Aorta (tissue), 5 donors: ENCODE data around the gene TMUB1. TPM values are rescaled to one million over a fixed set of nuclear protein-coding genes. Genes with fewer than 3 reads are reported as not detected.

Source experiments
- ATAC-seq: fragments of 200-7000 bp; cut with Tn5 transposase; one replicate; pipeline ENCODE4 v1.9.1; 2022; ENCODE audit warnings: moderate library complexity; ENCODE audit not compliant: low FRiP score
- DNase-seq, 2 donors: peaks; one replicate each; pipeline ENCODE4 v3.0.0-alpha.2; 2020
- H3K27ac ChIP-seq, 2 donors: one replicate each; pipeline ENCODE4 v1.5.1; 2013; ENCODE audit warnings: low read length in 2 of 2, mild to moderate bottlenecking in 2 of 2, moderate library complexity in 2 of 2, control low read depth in 1 of 2, inconsistent platforms in 1 of 2, low read depth in 1 of 2
- H3K27me3 ChIP-seq, 2 donors: one replicate each; pipeline ENCODE4 v1.6.1; 2013; ENCODE audit warnings: control low read depth in 1 of 2, low read length in 1 of 2, mild to moderate bottlenecking in 1 of 2, moderate library complexity in 1 of 2; ENCODE audit not compliant: insufficient read depth in 2 of 2, control insufficient read depth in 1 of 2
- H3K36me3 ChIP-seq, 2 donors: one replicate each; pipeline ENCODE4 v1.6.1; 2013; ENCODE audit warnings: control low read depth in 1 of 2, low read length in 1 of 2, mild to moderate bottlenecking in 1 of 2; ENCODE audit not compliant: insufficient read depth in 2 of 2, control insufficient read depth in 1 of 2
- H3K4me1 ChIP-seq, 2 donors: one replicate each; pipeline ENCODE4 v1.6.1; 2013; ENCODE audit warnings: low read length in 2 of 2, control low read depth in 1 of 2, mild to moderate bottlenecking in 1 of 2, moderate library complexity in 1 of 2; ENCODE audit not compliant: insufficient read depth in 2 of 2, control insufficient read depth in 1 of 2
- H3K4me3 ChIP-seq, 2 donors: one replicate each; pipeline ENCODE4 v1.5.1; 2013; ENCODE audit warnings: low read length in 2 of 2, control low read depth in 1 of 2, mild to moderate bottlenecking in 1 of 2
- H3K9me3 ChIP-seq: one replicate; pipeline ENCODE4 v1.6.1; 2013; ENCODE audit warnings: mild to moderate bottlenecking, low read length; ENCODE audit not compliant: control insufficient read depth
- WGBS, 2 donors: extraction: QIAGEN DNeasy Blood & Tissue Kit; methylation state at CpG; one replicate each; pipeline ENCODE4 v1.1.7; 2013; 5-methylcytosine and 5-hydroxymethylcytosine counted together
- intact Hi-C, 2 donors: fragments of 100-400 bp; cut with DNase I; formaldehyde crosslinking; loops; one replicate each; pipeline versions ENCODE4 v1.14.2 to v1.15.0; 2022
- polyA plus RNA-seq, 2 donors: library from polyadenylated mRNA; stranded (reverse); fragments of 200-250 nt; gene quantifications; one replicate each; pipeline ENCODE4 v1.2.3, GENCODE V29; 2013
- total RNA-seq, 2 donors: library from RNA; stranded (reverse); fragmentation: NEBNext Ultra II Directional; extraction: Animal tissue kit (Norgen Biotek cat#: 25700); gene quantifications; one replicate each; pipeline ENCODE4 v1.2.1, GENCODE V29; 2021
- donor health status: healthy with polysubstance abuse.
- donor health status: Bipolar disorder and iron deficiency.
- donor health status: DM: no; HTN: no; CAD: no.
- donor health status: DM: no; HTN: no; CAD: no.
- donor health status: DM: yes; HTN: yes; CAD: no.

TMUB1 gene
- total and polyA plus RNA-seq, 4 donors, result 19.0 to 72.4 (median 33.3) TPM

DNA sequence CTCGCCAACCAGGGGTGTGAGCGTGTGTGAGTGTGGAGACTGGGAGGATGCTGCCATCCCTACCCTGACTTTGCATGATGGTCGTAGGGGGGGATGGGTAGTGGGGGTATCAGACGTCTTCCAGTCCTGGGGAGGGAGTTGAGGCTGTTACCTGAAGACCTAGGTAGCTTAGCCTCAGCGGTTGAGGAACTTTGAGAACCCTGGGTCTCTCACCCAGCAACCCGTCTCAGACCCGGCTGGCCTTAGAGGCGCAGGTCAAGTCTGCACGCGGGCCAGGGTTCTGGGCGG lies 21.2 kb downstream of the TMUB1 start:
- Histone ChIP-seq H3K4me1 (no peaks in the 10 kb centered on the region), H3K4me3 (no peak overlapping the region)

DNA sequence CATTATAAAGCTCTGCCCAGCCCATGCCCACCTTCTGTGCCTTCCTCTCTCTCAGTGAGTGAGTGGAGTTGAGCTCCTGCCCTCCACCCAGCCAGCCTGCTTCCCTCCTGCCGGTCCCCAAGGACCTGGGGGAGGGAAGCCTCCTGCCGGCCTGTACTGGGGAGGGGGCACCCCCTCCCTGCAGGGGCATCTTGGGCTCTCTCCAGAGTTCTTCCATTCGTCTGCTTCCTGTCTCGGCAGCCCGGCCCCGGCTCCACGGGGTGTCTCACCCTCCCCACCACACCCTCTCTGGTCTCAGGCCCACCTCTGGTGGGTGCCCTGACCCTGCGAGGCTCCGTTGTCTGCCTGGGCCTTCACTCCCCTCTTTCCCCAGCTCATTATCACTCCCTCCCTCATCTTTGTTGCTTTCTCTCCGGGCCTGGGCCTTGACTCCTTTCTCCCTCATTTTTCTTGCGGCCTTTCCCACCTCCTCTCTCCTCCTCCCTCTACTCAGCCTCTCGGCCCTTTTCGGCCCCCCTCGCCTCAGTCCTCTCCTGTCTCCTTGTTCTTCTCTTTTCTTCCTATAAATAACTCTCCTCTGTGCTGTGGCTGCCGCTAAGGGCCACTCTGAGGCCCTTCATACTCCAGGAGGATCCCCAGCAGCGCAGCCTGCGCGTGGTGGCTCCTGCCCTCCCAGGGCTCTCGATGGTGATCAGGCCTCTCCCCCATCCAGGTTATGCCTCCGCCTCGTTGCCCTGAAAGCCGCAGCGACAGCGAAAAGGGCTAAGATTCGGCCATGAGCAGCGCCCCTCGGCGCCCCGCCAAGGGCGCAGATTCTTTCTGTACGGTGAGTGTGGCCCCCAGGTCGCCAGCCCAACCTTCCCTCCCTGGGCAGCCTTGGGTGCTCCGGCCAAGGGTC lies 21.8 kb downstream of the TMUB1 start:
- Histone ChIP-seq H3K27me3 (no peaks in the 10 kb centered on the region), H3K4me3 (no peak overlapping the region), H3K4me1 (no peaks in the 10 kb centered on the region), H3K27ac (no peak overlapping the region), H3K36me3 (no peaks in the 10 kb centered on the region), H3K9me3 (no peaks in the 10 kb centered on the region)
- intact Hi-C loops, result loop anchor here in 1 of 2 donors (1.0 kb wide), 1 partner anchor 19 kb away; the partner anchor contains the start of gene FASTK
- ATAC-seq, result no peak
- WGBS, 2 donors, result 44 to 49% methylated on average over 33 of the region's 33 CpGs
- DNase-seq, result no peak

More for the DNA sequence above, 21.2 kb downstream of the TMUB1 start:
- WGBS, 2 donors, result 51 to 62% methylated on average over 10 to 11 of the region's 11 CpGs
- ATAC-seq (no peak), DNase-seq (no peak)
- Histone ChIP-seq H3K27me3 (no peaks in the 10 kb centered on the region), H3K27ac (no peak overlapping the region), H3K36me3 (no peaks in the 10 kb centered on the region), H3K9me3 (no peaks in the 10 kb centered on the region)
- intact Hi-C loops, result no loop called here

DNA sequence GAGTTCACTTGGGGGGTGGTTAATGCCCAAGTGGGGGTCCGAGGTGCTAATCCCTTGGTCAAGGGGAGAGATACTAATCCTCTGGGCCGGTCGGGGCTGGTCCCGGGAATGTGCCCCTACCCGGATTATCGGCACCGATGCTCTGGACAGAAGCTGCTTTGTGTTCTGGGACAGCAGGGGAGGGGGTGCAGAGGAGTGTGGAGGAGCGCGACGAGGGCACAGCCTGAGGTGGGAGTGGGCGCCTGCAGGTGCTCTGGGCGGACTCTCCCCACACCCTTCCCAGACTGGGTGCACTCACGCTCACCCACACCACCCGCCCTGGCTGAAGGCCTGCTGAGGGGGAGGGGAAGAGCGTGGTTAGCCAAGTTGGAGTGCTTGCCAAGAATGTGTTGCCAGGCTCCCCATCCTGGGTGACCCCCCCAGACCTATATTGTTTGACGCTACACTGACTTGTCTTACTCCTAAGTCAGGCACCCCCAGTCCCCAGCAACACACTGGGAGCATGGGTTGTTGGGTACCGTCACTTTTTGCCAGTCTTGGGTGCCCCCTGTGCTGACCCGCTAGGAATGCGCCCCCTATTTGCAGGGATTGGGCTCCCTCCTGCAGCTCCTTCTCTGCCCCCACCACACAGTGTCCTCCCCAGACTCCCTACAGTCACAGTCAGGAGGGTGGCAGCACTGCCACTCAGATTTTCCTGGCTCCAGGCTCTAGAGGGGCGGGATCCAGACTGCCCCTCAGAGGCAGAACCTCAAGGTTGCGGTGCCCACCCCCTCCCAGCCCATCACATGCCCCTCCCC lies 22.7 kb downstream of the TMUB1 start:
- Histone ChIP-seq H3K4me3 (peak overlapping the region; percentile 57 to 75), H3K36me3 (no peaks in the 10 kb centered on the region), H3K27me3 (no peaks in the 10 kb centered on the region), H3K9me3 (no peaks in the 10 kb centered on the region), H3K4me1 (no peaks in the 10 kb centered on the region), H3K27ac (no peak overlapping the region)
- DNase-seq (peak in 1 of 2 donors; percentile 85), ATAC-seq (no peak)
- 3% methylated on average over 21 of the region's 21 CpGs for WGBS, 2 donors
- intact Hi-C loops, result loop anchor here in 1 of 2 donors (1.0 kb wide), 1 partner anchor 20 kb away; the partner anchor contains the start of gene FASTK

DNA sequence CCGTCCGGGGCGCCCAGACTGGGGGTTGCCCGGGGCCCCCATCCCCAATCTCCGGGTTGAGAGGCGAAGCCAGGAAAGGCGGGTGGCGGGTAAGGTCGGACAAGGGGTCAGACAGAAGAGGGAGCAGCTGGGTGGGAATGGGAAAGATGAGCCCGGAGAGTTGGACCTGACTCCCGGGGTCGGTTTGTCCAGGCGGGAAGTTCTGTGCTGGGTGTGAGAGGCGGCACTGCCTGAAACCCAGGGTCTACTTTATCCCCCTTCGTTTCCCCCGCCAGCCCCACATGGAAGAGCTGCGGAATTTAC lies 23.2 kb downstream of the TMUB1 start:
- intact Hi-C loops, result no loop called here
- Histone ChIP-seq H3K9me3 (no peaks in the 10 kb centered on the region), H3K36me3 (no peaks in the 10 kb centered on the region), H3K27ac (no peak overlapping the region), H3K4me3 (peak overlapping the region; percentile 57 to 75), H3K4me1 (no peaks in the 10 kb centered on the region), H3K27me3 (no peaks in the 10 kb centered on the region)
- ATAC-seq (no peak), DNase-seq (no peak)
- WGBS, 2 donors, result 0 to 1% methylated on average over 16 to 17 of the region's 17 CpGs

DNA sequence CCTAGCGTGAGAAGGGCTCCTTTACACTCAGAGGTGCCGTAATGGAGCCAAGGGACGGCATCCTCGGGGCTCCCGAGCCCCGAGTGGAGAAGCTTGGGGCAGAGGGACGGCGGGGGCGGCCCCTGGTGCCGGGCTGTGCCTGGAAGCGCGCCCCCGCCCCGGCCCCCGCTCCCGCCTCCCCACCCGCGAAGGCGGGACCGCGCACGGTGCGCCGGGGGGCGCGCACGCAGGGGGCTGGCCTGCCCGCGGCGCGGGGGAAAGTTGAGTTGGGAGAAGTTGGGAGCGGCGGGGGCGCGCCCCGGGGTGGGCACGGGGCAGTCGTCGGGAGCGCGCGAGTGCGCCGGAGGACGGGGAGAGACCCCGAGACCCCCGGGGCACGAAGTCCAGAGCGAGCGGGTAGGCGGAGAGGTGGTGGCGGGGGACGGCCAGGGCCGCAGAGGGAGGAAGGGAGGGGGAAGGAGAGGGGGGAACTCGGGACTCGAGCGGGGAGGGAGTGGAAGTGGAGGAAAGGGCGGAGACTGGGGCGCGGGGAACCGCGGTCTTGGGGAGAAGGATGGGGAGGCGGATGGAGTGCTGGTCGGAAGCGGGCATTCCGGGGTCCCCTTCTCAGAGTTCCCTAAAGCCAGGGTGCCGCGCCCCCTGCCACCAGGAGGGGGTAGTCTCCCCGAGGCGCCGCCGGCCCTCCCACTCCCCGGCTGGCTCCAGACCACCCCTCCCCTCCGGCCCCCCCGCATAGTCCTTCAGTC lies 23.8 kb downstream of the TMUB1 start, which contains the start of gene SLC4A2:
Gene SLC4A2 (plus strand): TSS at position 223 of the 746 bp plus-strand sequence. CDS start 2,399 bp downstream, outside the sequence.
- no peaks in the 10 kb centered on the region for H3K9me3 ChIP-seq
- no peaks in the 10 kb centered on the region for H3K36me3 ChIP-seq
- H3K4me3 ChIP-seq, result peak within 1 kb of the TSS; percentile 57 to 75
- H3K27me3 ChIP-seq, result no peaks in the 10 kb centered on the region
- ATAC-seq (peak; percentile 80), DNase-seq (peak; percentile 89 to 94)
- intact Hi-C loops, result loop anchor here in 1 of 2 donors (2.0 kb wide), 1 partner anchor 31 kb away; the partner anchor contains the start of gene ABCB8
- H3K4me1 ChIP-seq, result no peaks in the 10 kb centered on the region
- H3K27ac ChIP-seq, result peak within 1 kb of the TSS; percentile 28 to 93
- WGBS, 2 donors, result 1% methylated on average over 53 to 75 of the region's 75 CpGs

DNA sequence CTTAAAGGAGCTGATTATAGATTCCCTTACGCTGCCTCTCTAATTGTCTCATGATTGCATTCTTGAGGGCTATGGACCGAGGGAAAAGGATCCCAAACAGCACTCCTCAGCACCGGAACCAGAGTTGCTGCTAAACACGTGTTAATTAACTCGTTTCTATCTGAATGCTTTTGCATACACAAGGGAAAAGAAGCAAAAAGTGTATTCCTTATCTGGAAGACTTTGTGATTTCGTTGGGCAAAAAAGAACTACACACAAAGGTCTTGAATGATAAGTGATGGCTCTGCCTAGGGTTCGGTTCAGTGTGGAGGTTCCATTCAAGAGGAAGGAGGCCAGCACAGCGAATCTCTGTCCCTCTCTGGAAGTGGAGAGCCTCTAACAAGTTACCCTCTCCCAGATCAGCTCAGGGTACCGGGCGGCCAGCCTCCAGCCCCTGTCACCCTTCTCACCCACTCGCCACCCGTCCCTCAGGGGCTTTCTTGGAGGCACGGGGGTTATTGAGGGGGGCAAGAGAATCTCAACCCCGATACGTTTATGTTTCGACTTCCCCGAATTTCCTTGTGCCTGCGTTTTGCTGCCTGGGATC lies 24.4 kb downstream of the TMUB1 start:
- intact Hi-C loops, result loop anchor here in 1 of 2 donors (2.0 kb wide), 1 partner anchor 30 kb away; the partner anchor contains the start of gene ABCB8
- Histone ChIP-seq H3K4me3 (peak overlapping the region; percentile 57 to 75), H3K4me1 (no peaks in the 10 kb centered on the region), H3K9me3 (no peaks in the 10 kb centered on the region), H3K36me3 (no peaks in the 10 kb centered on the region), H3K27me3 (no peaks in the 10 kb centered on the region), H3K27ac (peak overlapping the region; percentile 28 to 93)
- ATAC-seq (no peak), DNase-seq (no peak)
- WGBS, 2 donors, result 4 to 5% methylated on average over 18 of the region's 18 CpGs

DNA sequence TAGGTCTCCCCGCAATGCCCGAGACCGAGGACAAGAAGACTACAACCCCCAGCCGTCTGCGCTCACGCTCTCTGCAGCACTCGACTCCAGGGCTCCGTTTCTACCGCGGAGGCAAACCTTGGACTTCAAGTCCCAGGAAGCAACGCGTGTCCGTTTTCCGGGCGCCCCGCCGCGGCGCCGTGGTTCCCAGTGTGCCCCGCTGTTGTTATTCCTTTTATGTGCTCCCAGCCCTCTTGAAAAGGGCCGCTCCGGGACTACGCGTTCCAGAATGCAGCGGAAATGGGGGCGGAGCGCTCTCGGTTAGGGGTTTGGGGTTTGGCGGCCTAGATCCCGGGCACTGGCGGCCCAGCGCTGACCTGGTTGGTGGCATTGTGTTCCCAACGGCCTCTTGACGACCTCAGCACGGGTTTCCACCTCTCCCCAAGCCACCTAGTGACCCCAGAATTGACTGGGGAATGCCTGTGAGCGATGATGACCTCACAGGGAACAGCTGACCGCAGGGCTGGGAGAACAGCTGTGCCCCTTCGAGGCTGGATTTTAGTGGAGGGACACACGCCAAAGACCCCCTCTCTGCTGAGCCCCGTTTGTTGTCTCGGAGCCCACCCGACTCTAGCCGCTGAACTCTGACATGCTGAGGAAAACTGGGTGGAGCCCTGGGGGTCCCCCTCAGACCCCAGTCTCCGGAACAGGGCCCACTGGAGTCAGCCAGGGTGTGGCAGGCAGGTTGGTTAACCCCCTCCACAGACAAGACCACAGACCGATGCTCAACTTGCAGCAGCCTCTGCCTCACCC lies 25.1 kb downstream of the TMUB1 start:
- no peaks in the 10 kb centered on the region for H3K36me3 ChIP-seq
- DNase-seq (peak; percentile 99 to 100), ATAC-seq (peak; percentile 95)
- peak overlapping the region; percentile 28 to 93 for H3K27ac ChIP-seq
- no peaks in the 10 kb centered on the region for H3K9me3 ChIP-seq
- intact Hi-C loops, result loop anchor here in 1 of 2 donors (2.0 kb wide), 1 partner anchor 29 kb away; the partner anchor contains the start of gene ABCB8
- 1 to 2% methylated on average over 46 of the region's 46 CpGs for WGBS, 2 donors
- H3K4me3 ChIP-seq, result peak overlapping the region; percentile 54 to 75
- H3K27me3 ChIP-seq, result no peaks in the 10 kb centered on the region
- no peaks in the 10 kb centered on the region for H3K4me1 ChIP-seq
